ENCODE measurements around the gene NR5A2.

GRCh38 chr1:200163911-200164310 is 136.4 kb downstream of the NR5A2 start:
- no peak for TF ChIP-seq CTCF (IDR thresholded peaks at IDR 0.05)
- no peak for TF ChIP-seq EP300 (IDR thresholded peaks at IDR 0.05)
- no peak for TF ChIP-seq POLR2A (IDR thresholded peaks at IDR 0.05)
